ENCODE measurements around the gene COX6A1.

DNA sequence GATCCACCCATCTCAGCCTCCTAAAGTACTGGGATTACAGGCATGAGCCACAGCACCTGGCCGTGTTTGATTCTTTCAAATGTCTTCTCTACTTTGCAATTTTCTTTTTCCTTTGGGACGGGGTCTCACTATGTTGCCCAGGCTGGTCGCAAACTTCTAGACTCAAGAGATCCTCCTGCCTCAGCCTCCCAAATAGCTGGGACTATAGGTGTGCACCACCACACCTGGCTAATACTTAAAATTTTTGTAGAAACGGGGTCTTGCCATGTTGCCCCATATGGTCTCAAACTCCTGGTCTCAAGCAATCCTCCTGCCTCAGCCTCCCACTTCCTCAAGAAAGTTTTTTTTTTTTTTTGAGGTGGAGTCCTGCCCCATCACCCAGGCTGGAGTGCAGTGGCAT, 10.1 kb downstream of the COX6A1 start:
- TF ChIP-seq CTCF (IDR thresholded peaks at IDR 0.05; ENCODE audit: extremely low read depth in 1 of 2, insufficient read depth in 1 of 2, low read depth in 1 of 2, low read length in 2 of 2) (no peak), EZH2 (IDR thresholded peaks at IDR 0.05; ENCODE audit: borderline replicate concordance, low read depth, low read length, severe bottlenecking) (no peak)
